Esophagus muscularis mucosa (tissue), 4 donors: ENCODE data around the gene QSOX2. TPM values are rescaled to one million over a fixed set of nuclear protein-coding genes. Genes with fewer than 3 reads are reported as not detected.

Source experiments
- DNase-seq: peaks from one replicate; pipeline ENCODE4 v3.0.0-alpha.2; 2017; ENCODE audit errors: extremely low spot score
- H3K27ac ChIP-seq, 4 donors: fragments of 200-600 bp; sonication (generic); replicated peaks in 1 of 4; 1 replicate in 3 of 4; 2 replicates in 1 of 4; pipeline ENCODE4 v1.5.1; 2016 to 2019; ENCODE audit warnings: mild to moderate bottlenecking in 1 of 4
- H3K27me3 ChIP-seq, 4 donors: fragments of 200-600 bp; sonication (generic); one replicate each; pipeline versions ENCODE4 v1.5.1 to v1.6.0; 2016 to 2019
- H3K36me3 ChIP-seq, 4 donors: fragments of 200-600 bp; sonication (generic); one replicate each; pipeline ENCODE4 v1.5.1; 2016 to 2019
- H3K4me1 ChIP-seq, 4 donors: fragments of 200-600 bp; sonication (generic); one replicate each; pipeline ENCODE4 v1.5.1; 2016 to 2019
- H3K4me3 ChIP-seq, 4 donors: fragments of 200-600 bp; sonication (generic); 1 replicate in 2 of 4; 2 replicates in 2 of 4; pipeline ENCODE4 v1.5.1; 2016 to 2019; ENCODE audit warnings: mild to moderate bottlenecking in 4 of 4, moderate library complexity in 1 of 4
- H3K9me3 ChIP-seq, 4 donors: fragments of 200-600 bp; sonication (generic); 1 replicate in 3 of 4; 2 replicates in 1 of 4; pipeline ENCODE4 v1.5.1; 2016 to 2019
- EP300 ChIP-seq: sonication (generic); formaldehyde crosslinking; IDR thresholded peaks from one replicate; pipeline ENCODE4 v1.6.1; 2017; ENCODE audit warnings: antibody characterized with exemption
- POLR2A ChIP-seq: fragments of 450-650 bp; IDR thresholded peaks from one replicate; pipeline ENCODE4 v1.6.1; 2017; ENCODE audit warnings: antibody characterized with exemption, moderate library complexity, mild to moderate bottlenecking, low read depth
- POLR2AphosphoS5 ChIP-seq, 2 donors: sonication (generic); formaldehyde crosslinking; IDR thresholded peaks; one replicate each; pipeline ENCODE4 v1.6.1; 2017; ENCODE audit warnings: antibody characterized with exemption in 2 of 2
- WGBS: methylation state at CpG from one replicate; pipeline ENCODE4 v1.1.5; 2018; 5-methylcytosine and 5-hydroxymethylcytosine counted together
- intact Hi-C: fragments of 100-400 bp; cut with DNase I; formaldehyde crosslinking; loops from one replicate; pipeline ENCODE4 v1.15.1; 2023
- total RNA-seq, 4 donors: library from RNA; depleted of rRNA; stranded (reverse); fragments of >200 nt; gene quantifications; one replicate each; pipeline versions ENCODE4 v1.1.0 to v1.2.1, GENCODE V29; 2016
- TF ChIP-seq, protein P1 (sequence below), 3 experiments: fragments of 200-600 bp in 2 of 3; fragments of 450-650 bp in 1 of 3; sonication (generic) in 2 of 3; IDR thresholded peaks; one replicate each; pipeline ENCODE4 v1.5.1; 2017 to 2019; ENCODE audit warnings: antibody characterized with exemption in 3 of 3, mild to moderate bottlenecking in 2 of 3, moderate library complexity in 1 of 3

QSOX2 gene
- total RNA-seq, 4 donors from 2014 or later: 5.4 to 7.6 (median 6.3) TPM

DNA sequence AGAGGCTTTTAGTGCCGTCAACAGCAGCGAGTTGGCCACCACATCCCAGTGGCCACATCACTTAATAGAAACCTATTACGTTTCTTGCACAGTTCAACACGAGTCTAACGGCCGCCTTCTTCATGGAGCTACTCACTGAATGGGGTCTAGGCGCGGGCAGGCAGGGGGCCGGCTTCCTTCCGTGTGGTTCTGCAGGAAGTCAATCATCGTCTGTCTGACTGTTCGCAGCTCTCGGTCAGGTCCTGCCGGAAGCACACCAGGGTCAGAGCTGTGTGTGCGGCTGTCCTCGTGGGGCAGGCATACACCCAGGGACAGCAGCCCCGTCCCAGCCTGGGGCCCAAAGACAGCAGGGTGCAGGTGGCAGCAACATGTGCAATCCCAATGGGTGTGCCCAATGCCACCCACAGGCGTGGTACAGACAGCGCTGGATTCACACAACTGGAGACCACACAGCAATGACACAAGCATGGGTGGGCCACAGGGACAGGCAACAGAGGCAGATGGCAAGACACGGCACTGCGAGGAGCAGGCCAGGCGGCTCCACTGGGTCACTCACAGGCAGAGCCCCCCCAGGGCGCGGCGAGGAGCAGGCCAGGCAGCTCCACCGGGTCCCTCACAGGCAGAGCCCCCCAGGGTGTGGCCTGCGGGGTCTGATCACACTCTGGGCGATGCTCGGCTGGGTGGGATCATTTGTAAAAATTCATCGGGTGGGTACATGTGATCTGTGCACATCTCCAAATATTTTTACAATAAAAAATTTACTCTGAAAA lies 21.6 kb downstream of the QSOX2 start:
- H3K9me3 ChIP-seq: no peaks in the 10 kb centered on the region
- WGBS: 92% methylated on average over 22 of the region's 30 CpGs
- H3K27ac ChIP-seq: no peak overlapping the region
- no peaks in the 10 kb centered on the region for H3K4me1 ChIP-seq
- H3K4me3 ChIP-seq: no peak overlapping the region
- no peak for DNase-seq
- TF ChIP-seq EP300: no peak
- TF ChIP-seq, protein P1, sequence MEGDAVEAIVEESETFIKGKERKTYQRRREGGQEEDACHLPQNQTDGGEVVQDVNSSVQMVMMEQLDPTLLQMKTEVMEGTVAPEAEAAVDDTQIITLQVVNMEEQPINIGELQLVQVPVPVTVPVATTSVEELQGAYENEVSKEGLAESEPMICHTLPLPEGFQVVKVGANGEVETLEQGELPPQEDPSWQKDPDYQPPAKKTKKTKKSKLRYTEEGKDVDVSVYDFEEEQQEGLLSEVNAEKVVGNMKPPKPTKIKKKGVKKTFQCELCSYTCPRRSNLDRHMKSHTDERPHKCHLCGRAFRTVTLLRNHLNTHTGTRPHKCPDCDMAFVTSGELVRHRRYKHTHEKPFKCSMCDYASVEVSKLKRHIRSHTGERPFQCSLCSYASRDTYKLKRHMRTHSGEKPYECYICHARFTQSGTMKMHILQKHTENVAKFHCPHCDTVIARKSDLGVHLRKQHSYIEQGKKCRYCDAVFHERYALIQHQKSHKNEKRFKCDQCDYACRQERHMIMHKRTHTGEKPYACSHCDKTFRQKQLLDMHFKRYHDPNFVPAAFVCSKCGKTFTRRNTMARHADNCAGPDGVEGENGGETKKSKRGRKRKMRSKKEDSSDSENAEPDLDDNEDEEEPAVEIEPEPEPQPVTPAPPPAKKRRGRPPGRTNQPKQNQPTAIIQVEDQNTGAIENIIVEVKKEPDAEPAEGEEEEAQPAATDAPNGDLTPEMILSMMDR (IDR thresholded peaks at IDR 0.05): no peak
- no peak for TF ChIP-seq POLR2AphosphoS5 (IDR thresholded peaks at IDR 0.05)
- TF ChIP-seq POLR2A: no peak
- H3K27me3 ChIP-seq: no peaks in the 10 kb centered on the region
- intact Hi-C loops: no loop called here
- peaks cover 18 to 64% (median 56%) of the 10 kb centered on the region in 4 donors for H3K36me3 ChIP-seq

GRCh38 chr9:136222906-136223285 lies 22.7 kb downstream of the QSOX2 start:
- Histone ChIP-seq H3K36me3 (peaks cover 21 to 76% (median 66%) of the 10 kb centered on the region in 4 donors), H3K27ac (no peak overlapping the region), H3K4me1 (no peaks in the 10 kb centered on the region), H3K27me3 (no peaks in the 10 kb centered on the region), H3K4me3 (no peak overlapping the region), H3K9me3 (no peaks in the 10 kb centered on the region)
- WGBS: 87% methylated on average over 12 of the region's 13 CpGs
- intact Hi-C loops: no loop called here
- no peak for TF ChIP-seq POLR2AphosphoS5 (IDR thresholded peaks at IDR 0.05)
- TF ChIP-seq, protein P1 (IDR thresholded peaks at IDR 0.05): no peak
- no peak for TF ChIP-seq POLR2A
- no peak for TF ChIP-seq EP300
- DNase-seq: no peak

DNA sequence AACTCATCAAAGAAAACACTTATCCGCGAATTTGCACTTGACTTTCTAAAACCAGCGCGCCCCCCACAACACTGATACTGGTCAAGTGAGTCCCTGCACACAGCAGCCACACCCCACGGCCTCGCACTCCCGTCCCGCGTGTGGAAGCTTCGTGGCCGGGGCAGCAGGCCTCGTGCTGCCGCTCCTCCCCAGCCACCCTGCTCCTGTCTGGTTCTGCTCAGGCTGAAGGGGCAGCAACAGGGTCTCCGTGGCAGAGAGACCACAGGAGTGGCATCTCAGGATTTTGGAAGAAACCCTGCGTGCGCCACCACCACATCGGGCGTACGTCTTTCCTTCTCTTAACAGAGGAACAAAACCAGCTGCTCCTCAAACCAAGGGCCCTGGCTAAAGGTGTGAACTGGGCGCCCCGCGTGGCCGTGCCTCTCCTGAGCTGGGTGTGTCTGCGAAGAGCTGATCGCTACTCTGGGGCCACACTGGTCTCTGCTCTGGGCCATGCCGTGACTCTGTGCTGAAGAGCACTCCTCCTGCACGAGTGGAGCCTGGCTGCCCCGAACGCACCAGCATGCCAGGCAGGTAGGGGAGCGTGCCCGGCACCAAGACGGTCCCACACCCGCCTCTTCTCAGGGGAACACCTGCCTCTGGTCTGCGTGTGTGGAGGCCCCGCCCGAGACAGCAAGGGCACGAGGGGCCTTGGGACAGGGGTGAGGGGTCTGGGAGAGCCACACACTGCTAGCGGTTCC lies 23.3 kb downstream of the QSOX2 start:
- Histone ChIP-seq H3K27ac (no peak overlapping the region), H3K4me1 (no peaks in the 10 kb centered on the region), H3K36me3 (peaks cover 25 to 82% (median 69%) of the 10 kb centered on the region in 4 donors), H3K27me3 (no peaks in the 10 kb centered on the region), H3K4me3 (no peak overlapping the region), H3K9me3 (no peaks in the 10 kb centered on the region)
- intact Hi-C loops: no loop called here
- DNase-seq: no peak
- TF ChIP-seq POLR2A: no peak
- TF ChIP-seq, protein P1 (IDR thresholded peaks at IDR 0.05): no peak
- TF ChIP-seq EP300: no peak
- TF ChIP-seq POLR2AphosphoS5 (IDR thresholded peaks at IDR 0.05): no peak
- 94% methylated on average over 29 of the region's 38 CpGs for WGBS

- Histone ChIP-seq H3K27me3 (no peaks in the 10 kb centered on the region), H3K9me3 (no peaks in the 10 kb centered on the region), H3K36me3 (peaks cover 32 to 99% (median 82%) of the 10 kb centered on the region in 4 donors), H3K4me3 (no peak overlapping the region), H3K27ac (no peak overlapping the region), H3K4me1 (no peaks in the 10 kb centered on the region)
- WGBS: 94% methylated on average over 15 of the region's 15 CpGs
- no peak for DNase-seq
- intact Hi-C loops: no loop called here
- TF ChIP-seq, protein P1 (IDR thresholded peaks at IDR 0.05): no peak
- no peak for TF ChIP-seq POLR2A
- no peak for TF ChIP-seq EP300
- no peak for TF ChIP-seq POLR2AphosphoS5 (IDR thresholded peaks at IDR 0.05)
Observed at GRCh38 chr9:136220017-136220729, 25.4 kb downstream of the QSOX2 start.
